Measurements from ENCODE around the gene AHR.

Gene AHR

GRCh38 chr7:17311194-17311593, 12.7 kb downstream of the AHR start:
- no peak for DNase-seq
- no peak overlapping the region for H2AK5ac ChIP-seq (ENCODE audit: low read length)
- H3K79me2 ChIP-seq (ENCODE audit: control insufficient read depth, insufficient read depth, low read length, poor library complexity): no peaks in the 10 kb centered on the region
- no peaks in the 10 kb centered on the region for H3K79me1 ChIP-seq (ENCODE audit: low read length)
- H3K4me1 ChIP-seq (ENCODE audit: control insufficient read depth in 1 of 2, insufficient read depth in 2 of 2, low read length in 2 of 2): no peaks in the 10 kb centered on the region
- no peak overlapping the region for H3K14ac ChIP-seq (ENCODE audit: low read length)
- no peak overlapping the region for H3K27ac ChIP-seq (ENCODE audit: low read depth, low read length)
- H3K4ac ChIP-seq (ENCODE audit: low read depth, low read length): no peak overlapping the region
- no peak overlapping the region for H3K4me3 ChIP-seq (ENCODE audit: low read depth, low read length)
- no peak overlapping the region for H2AFZ ChIP-seq (ENCODE audit: insufficient read depth, low read length, poor library complexity)
- H3K9ac ChIP-seq (ENCODE audit: low read length): no peak overlapping the region
- no peak overlapping the region for H3K18ac ChIP-seq (ENCODE audit: low read length)
- WGBS (ENCODE audit: extremely low coverage, insufficient coverage, insufficient read length): no CpG with 5 or more reads among the region's 4 CpGs
- H2BK120ac ChIP-seq (ENCODE audit: insufficient read depth, low read length, poor library complexity): no peak overlapping the region
- H3K23ac ChIP-seq (ENCODE audit: low read length): no peak overlapping the region
- no peak overlapping the region for H2BK12ac ChIP-seq (ENCODE audit: low read length)
- no peaks in the 10 kb centered on the region for H3K9me3 ChIP-seq (ENCODE audit: insufficient read depth, low read depth, low read length)
- no peak overlapping the region for H4K12ac ChIP-seq (ENCODE audit: low read depth, low read length)
- H3K4me2 ChIP-seq (ENCODE audit: low read length): no peak overlapping the region
- no peak overlapping the region for H4K91ac ChIP-seq (ENCODE audit: low read depth, low read length)
- no peak overlapping the region for H4K8ac ChIP-seq (ENCODE audit: low read depth, low read length)
- no peaks in the 10 kb centered on the region for H3K36me3 ChIP-seq (ENCODE audit: control insufficient read depth in 1 of 2, insufficient read depth in 2 of 2, low read length in 2 of 2)
- no peak overlapping the region for H2BK5ac ChIP-seq (ENCODE audit: low read depth, low read length, poor library complexity)
- H3K27me3 ChIP-seq (ENCODE audit: insufficient read depth, low read length): no peaks in the 10 kb centered on the region

DNA sequence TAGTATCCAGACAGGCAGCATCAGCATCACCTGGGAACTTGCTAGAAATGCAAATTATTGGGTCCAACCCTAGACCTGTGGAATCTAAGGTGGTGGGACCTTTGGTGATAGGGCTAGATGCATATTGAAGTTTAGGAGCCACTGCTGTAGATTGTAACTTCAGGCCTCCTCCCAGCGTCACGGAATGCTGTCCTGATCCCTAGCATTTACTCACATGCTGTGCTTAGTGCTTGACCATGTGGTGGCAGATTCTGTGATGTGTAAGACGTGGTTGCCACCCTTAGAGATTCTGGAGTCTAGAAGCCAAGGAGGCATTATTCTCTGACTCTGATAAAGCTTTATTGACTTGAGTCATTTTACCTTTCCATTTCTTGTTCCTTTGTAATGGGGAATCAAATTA, 13.5 kb downstream of the AHR start:
- Histone ChIP-seq H3K4me2 (ENCODE audit: low read length) (no peak overlapping the region), H2AK5ac (ENCODE audit: low read length) (no peak overlapping the region), H3K27ac (ENCODE audit: low read depth, low read length) (no peak overlapping the region), H3K79me2 (ENCODE audit: control insufficient read depth, insufficient read depth, low read length, poor library complexity) (no peaks in the 10 kb centered on the region), H3K9me3 (ENCODE audit: insufficient read depth, low read depth, low read length) (no peaks in the 10 kb centered on the region), H2BK5ac (ENCODE audit: low read depth, low read length, poor library complexity) (no peak overlapping the region), H3K23ac (ENCODE audit: low read length) (no peak overlapping the region), H3K36me3 (ENCODE audit: control insufficient read depth in 1 of 2, insufficient read depth in 2 of 2, low read length in 2 of 2) (no peaks in the 10 kb centered on the region), H3K9ac (ENCODE audit: low read length) (peak overlapping the region; percentile 48), H3K4me1 (ENCODE audit: control insufficient read depth in 1 of 2, insufficient read depth in 2 of 2, low read length in 2 of 2) (no peaks in the 10 kb centered on the region), H4K91ac (ENCODE audit: low read depth, low read length) (no peak overlapping the region), H4K8ac (ENCODE audit: low read depth, low read length) (no peak overlapping the region), H3K18ac (ENCODE audit: low read length) (no peak overlapping the region), H2AFZ (ENCODE audit: insufficient read depth, low read length, poor library complexity) (no peak overlapping the region), H3K27me3 (ENCODE audit: insufficient read depth, low read length) (no peaks in the 10 kb centered on the region), H2BK12ac (ENCODE audit: low read length) (no peak overlapping the region), H2BK120ac (ENCODE audit: insufficient read depth, low read length, poor library complexity) (no peak overlapping the region), H3K79me1 (ENCODE audit: low read length) (no peaks in the 10 kb centered on the region), H3K4me3 (ENCODE audit: low read depth, low read length) (no peak overlapping the region), H4K12ac (ENCODE audit: low read depth, low read length) (no peak overlapping the region), H3K4ac (ENCODE audit: low read depth, low read length) (no peak overlapping the region), H3K14ac (ENCODE audit: low read length) (no peak overlapping the region)
- WGBS (ENCODE audit: extremely low coverage, insufficient coverage, insufficient read length): no CpG with 5 or more reads among the region's 3 CpGs
- DNase-seq: no peak

- H2BK5ac ChIP-seq (ENCODE audit: low read depth, low read length, poor library complexity): no peak overlapping the region
- no peak overlapping the region for H3K23ac ChIP-seq (ENCODE audit: low read length)
- no peak overlapping the region for H3K9ac ChIP-seq (ENCODE audit: low read length)
- H4K12ac ChIP-seq (ENCODE audit: low read depth, low read length): no peak overlapping the region
- no CpG with 5 or more reads among the region's 2 CpGs for WGBS (ENCODE audit: extremely low coverage, insufficient coverage, insufficient read length)
- no peaks in the 10 kb centered on the region for H3K79me1 ChIP-seq (ENCODE audit: low read length)
- H3K9me3 ChIP-seq (ENCODE audit: insufficient read depth, low read depth, low read length): no peaks in the 10 kb centered on the region
- no peak overlapping the region for H3K14ac ChIP-seq (ENCODE audit: low read length)
- H3K4me1 ChIP-seq (ENCODE audit: control insufficient read depth in 1 of 2, insufficient read depth in 2 of 2, low read length in 2 of 2): no peaks in the 10 kb centered on the region
- H2BK12ac ChIP-seq (ENCODE audit: low read length): no peak overlapping the region
- no peak for DNase-seq
- H3K27ac ChIP-seq (ENCODE audit: low read depth, low read length): no peak overlapping the region
- no peak overlapping the region for H4K8ac ChIP-seq (ENCODE audit: low read depth, low read length)
- no peak overlapping the region for H3K4me3 ChIP-seq (ENCODE audit: low read depth, low read length)
- no peak overlapping the region for H2AFZ ChIP-seq (ENCODE audit: insufficient read depth, low read length, poor library complexity)
- no peak overlapping the region for H3K18ac ChIP-seq (ENCODE audit: low read length)
- no peak overlapping the region for H2AK5ac ChIP-seq (ENCODE audit: low read length)
- no peak overlapping the region for H3K4ac ChIP-seq (ENCODE audit: low read depth, low read length)
- H3K79me2 ChIP-seq (ENCODE audit: control insufficient read depth, insufficient read depth, low read length, poor library complexity): no peaks in the 10 kb centered on the region
- no peak overlapping the region for H3K4me2 ChIP-seq (ENCODE audit: low read length)
- no peak overlapping the region for H4K91ac ChIP-seq (ENCODE audit: low read depth, low read length)
- no peaks in the 10 kb centered on the region for H3K36me3 ChIP-seq (ENCODE audit: control insufficient read depth in 1 of 2, insufficient read depth in 2 of 2, low read length in 2 of 2)
- H3K27me3 ChIP-seq (ENCODE audit: insufficient read depth, low read length): no peaks in the 10 kb centered on the region
- no peak overlapping the region for H2BK120ac ChIP-seq (ENCODE audit: insufficient read depth, low read length, poor library complexity)
These were observed 14.2 kb downstream of the AHR start for GRCh38 chr7:17312641-17313040.

DNA sequence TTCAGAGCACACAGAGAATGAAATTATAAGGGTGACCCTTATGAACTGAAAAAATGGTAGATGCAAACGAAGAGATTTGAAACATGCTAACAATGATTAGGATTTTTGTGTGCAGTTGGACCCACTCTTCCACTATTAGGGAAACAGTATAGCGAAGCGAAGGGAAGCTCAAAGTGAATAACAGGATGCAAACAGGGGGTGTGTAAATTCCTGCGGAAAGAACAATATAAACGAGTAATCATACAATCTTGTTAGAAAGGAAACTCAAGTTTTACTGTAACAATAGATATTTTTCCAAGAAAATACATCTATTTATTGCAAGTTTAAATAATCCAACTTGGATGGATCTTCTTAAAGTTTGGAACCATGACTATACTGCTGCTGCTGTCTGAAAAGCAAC, 14.7 kb downstream of the AHR start:
- Histone ChIP-seq H2AK5ac (ENCODE audit: low read length) (no peak overlapping the region), H3K9me3 (ENCODE audit: insufficient read depth, low read depth, low read length) (no peaks in the 10 kb centered on the region), H3K23ac (ENCODE audit: low read length) (no peak overlapping the region), H3K9ac (ENCODE audit: low read length) (no peak overlapping the region), H3K4me3 (ENCODE audit: low read depth, low read length) (no peak overlapping the region), H3K4me1 (ENCODE audit: control insufficient read depth in 1 of 2, insufficient read depth in 2 of 2, low read length in 2 of 2) (no peaks in the 10 kb centered on the region), H4K8ac (ENCODE audit: low read depth, low read length) (no peak overlapping the region), H3K4me2 (ENCODE audit: low read length) (no peak overlapping the region), H3K27me3 (ENCODE audit: insufficient read depth, low read length) (no peaks in the 10 kb centered on the region), H3K14ac (ENCODE audit: low read length) (no peak overlapping the region), H2BK120ac (ENCODE audit: insufficient read depth, low read length, poor library complexity) (no peak overlapping the region), H4K12ac (ENCODE audit: low read depth, low read length) (no peak overlapping the region), H2AFZ (ENCODE audit: insufficient read depth, low read length, poor library complexity) (no peak overlapping the region), H4K91ac (ENCODE audit: low read depth, low read length) (no peak overlapping the region), H3K27ac (ENCODE audit: low read depth, low read length) (no peak overlapping the region), H3K79me2 (ENCODE audit: control insufficient read depth, insufficient read depth, low read length, poor library complexity) (no peaks in the 10 kb centered on the region), H3K79me1 (ENCODE audit: low read length) (no peaks in the 10 kb centered on the region), H3K18ac (ENCODE audit: low read length) (no peak overlapping the region), H2BK12ac (ENCODE audit: low read length) (no peak overlapping the region), H3K36me3 (ENCODE audit: control insufficient read depth in 1 of 2, insufficient read depth in 2 of 2, low read length in 2 of 2) (no peaks in the 10 kb centered on the region), H2BK5ac (ENCODE audit: low read depth, low read length, poor library complexity) (no peak overlapping the region), H3K4ac (ENCODE audit: low read depth, low read length) (no peak overlapping the region)
- no peak for DNase-seq
- no CpG with 5 or more reads among the region's 5 CpGs for WGBS (ENCODE audit: extremely low coverage, insufficient coverage, insufficient read length)

DNA sequence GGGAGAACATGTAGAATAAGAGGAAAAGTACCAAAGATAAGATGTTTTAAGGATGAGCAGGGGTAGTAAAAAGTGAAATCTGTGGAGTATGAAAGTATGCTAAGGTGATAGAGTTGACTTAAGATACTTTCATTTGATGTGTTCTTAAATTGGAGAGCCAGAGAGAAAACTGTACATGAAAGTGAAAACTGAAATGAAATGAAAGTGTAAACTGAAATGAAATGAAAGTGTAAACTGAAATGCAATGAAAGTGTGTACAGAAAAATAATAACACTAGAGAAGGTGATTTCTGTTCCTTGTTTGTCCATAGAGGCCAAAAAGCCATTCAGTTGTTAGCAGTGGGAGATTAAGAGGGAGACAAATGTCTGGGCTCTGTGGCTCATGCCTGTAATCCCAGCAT, 17.5 kb downstream of the AHR start:
- Histone ChIP-seq H3K36me3 (ENCODE audit: control insufficient read depth in 1 of 2, insufficient read depth in 2 of 2, low read length in 2 of 2) (no peaks in the 10 kb centered on the region), H2AFZ (ENCODE audit: insufficient read depth, low read length, poor library complexity) (no peak overlapping the region), H3K4ac (ENCODE audit: low read depth, low read length) (no peak overlapping the region), H3K18ac (ENCODE audit: low read length) (no peak overlapping the region), H3K79me2 (ENCODE audit: control insufficient read depth, insufficient read depth, low read length, poor library complexity) (no peaks in the 10 kb centered on the region), H2BK120ac (ENCODE audit: insufficient read depth, low read length, poor library complexity) (no peak overlapping the region), H4K12ac (ENCODE audit: low read depth, low read length) (no peak overlapping the region), H3K9ac (ENCODE audit: low read length) (no peak overlapping the region), H3K4me2 (ENCODE audit: low read length) (no peak overlapping the region), H4K8ac (ENCODE audit: low read depth, low read length) (no peak overlapping the region), H3K14ac (ENCODE audit: low read length) (no peak overlapping the region), H3K23ac (ENCODE audit: low read length) (no peak overlapping the region), H3K27me3 (ENCODE audit: insufficient read depth, low read length) (no peaks in the 10 kb centered on the region), H4K91ac (ENCODE audit: low read depth, low read length) (no peak overlapping the region), H3K79me1 (ENCODE audit: low read length) (no peaks in the 10 kb centered on the region), H3K4me1 (ENCODE audit: control insufficient read depth in 1 of 2, insufficient read depth in 2 of 2, low read length in 2 of 2) (no peaks in the 10 kb centered on the region), H3K4me3 (ENCODE audit: low read depth, low read length) (no peak overlapping the region), H2AK5ac (ENCODE audit: low read length) (no peak overlapping the region), H3K27ac (ENCODE audit: low read depth, low read length) (no peak overlapping the region), H2BK5ac (ENCODE audit: low read depth, low read length, poor library complexity) (no peak overlapping the region), H3K9me3 (ENCODE audit: insufficient read depth, low read depth, low read length) (no peaks in the 10 kb centered on the region), H2BK12ac (ENCODE audit: low read length) (no peak overlapping the region)
- DNase-seq: no peak
